ENCODE results near the gene PPP1R13B.

The PPP1R13B gene

GRCh38 chr14:103849151-103849886 lies 1.9 kb upstream of the PPP1R13B start:
- H2AK5ac ChIP-seq (ENCODE audit: low read depth, low read length), result no peak overlapping the region
- H3K27me3 ChIP-seq (ENCODE audit: control insufficient read depth in 3 of 3, insufficient read depth in 3 of 3, low read depth in 1 of 3, low read length in 3 of 3), result peaks cover 2 to 51% (median 39%) of the 10 kb centered on the region in 3 experiments
- no peak overlapping the region for H4K91ac ChIP-seq (ENCODE audit: low read depth, low read length, poor library complexity)
- no peak overlapping the region for H3K14ac ChIP-seq (ENCODE audit: low read length)
- DNase-seq (ENCODE audit: low spot score), result no peak
- H3K27ac ChIP-seq (replicated peaks; ENCODE audit: low read length), result no peak overlapping the region
- H3K9me3 ChIP-seq (replicated peaks in 1 of 2; ENCODE audit: control insufficient read depth in 2 of 2, insufficient read depth in 1 of 2, low read depth in 1 of 2, low read length in 2 of 2), result no peaks in the 10 kb centered on the region
- H3K4me1 ChIP-seq (ENCODE audit: control insufficient read depth in 2 of 2, insufficient read depth in 1 of 2, low read depth in 1 of 2, low read length in 2 of 2), result peaks cover 0 to 4% of the 10 kb centered on the region in 2 donors
- H3K4me2 ChIP-seq (ENCODE audit: insufficient read depth, low read length, poor library complexity, severe bottlenecking), result no peak overlapping the region
- no peak overlapping the region for H2BK5ac ChIP-seq (ENCODE audit: low read length)
- no peak overlapping the region for H3K4me3 ChIP-seq (ENCODE audit: low read length in 2 of 2)
- no CpG with 5 or more reads among the region's 13 CpGs for WGBS, 2 donors (ENCODE audit: extremely low coverage in 2 of 2, insufficient read length in 2 of 2, insufficient replicate concordance in 1 of 2)
- no peak overlapping the region for H2BK15ac ChIP-seq (ENCODE audit: low read length)
- no peak overlapping the region for H2AFZ ChIP-seq (ENCODE audit: low read length)
- no peak overlapping the region for H2BK12ac ChIP-seq (ENCODE audit: low read length)
- H3K79me1 ChIP-seq (ENCODE audit: low read depth, low read length), result no peaks in the 10 kb centered on the region
- H3K9ac ChIP-seq (ENCODE audit: low read depth, low read length, poor library complexity), result no peak overlapping the region
- no peak overlapping the region for H4K8ac ChIP-seq (ENCODE audit: low read depth, low read length)
- no peak overlapping the region for H3K23ac ChIP-seq (ENCODE audit: low read depth, low read length, poor library complexity)
- H3K18ac ChIP-seq (ENCODE audit: low read length), result no peak overlapping the region
- H3K36me3 ChIP-seq (replicated peaks in 1 of 2; ENCODE audit: control insufficient read depth in 2 of 2, insufficient read depth in 2 of 2, low read length in 2 of 2), result no peaks in the 10 kb centered on the region
- no peak overlapping the region for H2BK120ac ChIP-seq (ENCODE audit: low read depth, low read length)
- H3K4ac ChIP-seq (ENCODE audit: low read length), result no peak overlapping the region

- no peak for DNase-seq (ENCODE audit: low spot score)
- no peak overlapping the region for H3K27ac ChIP-seq (replicated peaks; ENCODE audit: low read length)
- peak overlapping the region; percentile 80 for H3K4me2 ChIP-seq (ENCODE audit: insufficient read depth, low read length, poor library complexity, severe bottlenecking)
- no peaks in the 10 kb centered on the region for H3K9me3 ChIP-seq (replicated peaks in 1 of 2; ENCODE audit: control insufficient read depth in 2 of 2, insufficient read depth in 1 of 2, low read depth in 1 of 2, low read length in 2 of 2)
- peak overlapping the region; percentile 82 for H3K14ac ChIP-seq (ENCODE audit: low read length)
- H2BK5ac ChIP-seq (ENCODE audit: low read length), result peak overlapping the region; percentile 75
- peak overlapping the region; percentile 44 for H3K9ac ChIP-seq (ENCODE audit: low read depth, low read length, poor library complexity)
- H2BK15ac ChIP-seq (ENCODE audit: low read length), result peak overlapping the region; percentile 2
- no peak overlapping the region for H3K4ac ChIP-seq (ENCODE audit: low read length)
- no peak overlapping the region for H2BK120ac ChIP-seq (ENCODE audit: low read depth, low read length)
- H3K4me1 ChIP-seq (ENCODE audit: control insufficient read depth in 2 of 2, insufficient read depth in 1 of 2, low read depth in 1 of 2, low read length in 2 of 2), result peaks cover 0 to 4% of the 10 kb centered on the region in 2 donors
- H2AK5ac ChIP-seq (ENCODE audit: low read depth, low read length), result peak overlapping the region; percentile 84
- H3K27me3 ChIP-seq (ENCODE audit: control insufficient read depth in 3 of 3, insufficient read depth in 3 of 3, low read depth in 1 of 3, low read length in 3 of 3), result peaks cover 2 to 51% (median 42%) of the 10 kb centered on the region in 3 experiments
- peak overlapping the region; percentile 22 for H2BK12ac ChIP-seq (ENCODE audit: low read length)
- peak overlapping the region; percentile 57 to 93 for H3K4me3 ChIP-seq (ENCODE audit: low read length in 2 of 2)
- peak overlapping the region; percentile 93 for H3K23ac ChIP-seq (ENCODE audit: low read depth, low read length, poor library complexity)
- H3K79me1 ChIP-seq (ENCODE audit: low read depth, low read length), result no peaks in the 10 kb centered on the region
- no peaks in the 10 kb centered on the region for H3K36me3 ChIP-seq (replicated peaks in 1 of 2; ENCODE audit: control insufficient read depth in 2 of 2, insufficient read depth in 2 of 2, low read length in 2 of 2)
- no CpG with 5 or more reads among the region's 57 CpGs for WGBS, 2 donors (ENCODE audit: extremely low coverage in 2 of 2, insufficient read length in 2 of 2, insufficient replicate concordance in 1 of 2)
- peak overlapping the region; percentile 96 for H3K18ac ChIP-seq (ENCODE audit: low read length)
- no peak overlapping the region for H4K91ac ChIP-seq (ENCODE audit: low read depth, low read length, poor library complexity)
- H2AFZ ChIP-seq (ENCODE audit: low read length), result peak overlapping the region; percentile 98
- no peak overlapping the region for H4K8ac ChIP-seq (ENCODE audit: low read depth, low read length)
These were observed 1.1 kb upstream of the PPP1R13B start for GRCh38 chr14:103848175-103849077.

GRCh38 chr14:103846543-103847450 lies 578 bp downstream of the PPP1R13B start:
- Histone ChIP-seq H3K23ac (ENCODE audit: low read depth, low read length, poor library complexity) (peak overlapping the region; percentile 68), H2BK12ac (ENCODE audit: low read length) (no peak overlapping the region), H2BK120ac (ENCODE audit: low read depth, low read length) (no peak overlapping the region), H3K4me3 (ENCODE audit: low read length in 2 of 2) (peak overlapping the region; percentile 57 to 91), H3K18ac (ENCODE audit: low read length) (peak overlapping the region; percentile 57), H2BK5ac (ENCODE audit: low read length) (no peak overlapping the region), H4K91ac (ENCODE audit: low read depth, low read length, poor library complexity) (no peak overlapping the region), H4K8ac (ENCODE audit: low read depth, low read length) (no peak overlapping the region), H2AFZ (ENCODE audit: low read length) (peak overlapping the region; percentile 98), H3K14ac (ENCODE audit: low read length) (no peak overlapping the region), H3K79me1 (ENCODE audit: low read depth, low read length) (no peaks in the 10 kb centered on the region), H3K4me1 (ENCODE audit: control insufficient read depth in 2 of 2, insufficient read depth in 1 of 2, low read depth in 1 of 2, low read length in 2 of 2) (peaks cover 0 to 4% of the 10 kb centered on the region in 2 donors), H2AK5ac (ENCODE audit: low read depth, low read length) (no peak overlapping the region), H2BK15ac (ENCODE audit: low read length) (no peak overlapping the region), H3K27ac (replicated peaks; ENCODE audit: low read length) (no peak overlapping the region), H3K9ac (ENCODE audit: low read depth, low read length, poor library complexity) (peak overlapping the region; percentile 88), H3K4me2 (ENCODE audit: insufficient read depth, low read length, poor library complexity, severe bottlenecking) (peak overlapping the region; percentile 98), H3K4ac (ENCODE audit: low read length) (no peak overlapping the region), H3K27me3 (ENCODE audit: control insufficient read depth in 3 of 3, insufficient read depth in 3 of 3, low read depth in 1 of 3, low read length in 3 of 3) (peaks cover 2 to 51% (median 42%) of the 10 kb centered on the region in 3 experiments), H3K36me3 (replicated peaks in 1 of 2; ENCODE audit: control insufficient read depth in 2 of 2, insufficient read depth in 2 of 2, low read length in 2 of 2) (no peaks in the 10 kb centered on the region), H3K9me3 (replicated peaks in 1 of 2; ENCODE audit: control insufficient read depth in 2 of 2, insufficient read depth in 1 of 2, low read depth in 1 of 2, low read length in 2 of 2) (no peaks in the 10 kb centered on the region)
- DNase-seq (ENCODE audit: low spot score), result no peak
- no CpG with 5 or more reads among the region's 95 CpGs for WGBS, 2 donors (ENCODE audit: extremely low coverage in 2 of 2, insufficient read length in 2 of 2, insufficient replicate concordance in 1 of 2)
